Mucosa of gallbladder (tissue), 1 donor: ENCODE measurements around the gene ZSCAN29. TPM values are rescaled to one million over a fixed set of nuclear protein-coding genes. Genes with fewer than 3 reads are reported as not detected.

Source experiments
- DNase-seq: peaks from one replicate; pipeline ENCODE4 v3.0.0-alpha.2; 2020; ENCODE audit warnings: low spot score
- total RNA-seq: library from RNA; stranded (reverse); gene quantifications from one replicate; pipeline ENCODE4 v1.2.1, GENCODE V29; 2021
- donor health status: DM: no; HTN: no; CAD: no.

ZSCAN29 gene
- total RNA-seq, 1 donor from 2014 or later: 26.0 TPM

DNA sequence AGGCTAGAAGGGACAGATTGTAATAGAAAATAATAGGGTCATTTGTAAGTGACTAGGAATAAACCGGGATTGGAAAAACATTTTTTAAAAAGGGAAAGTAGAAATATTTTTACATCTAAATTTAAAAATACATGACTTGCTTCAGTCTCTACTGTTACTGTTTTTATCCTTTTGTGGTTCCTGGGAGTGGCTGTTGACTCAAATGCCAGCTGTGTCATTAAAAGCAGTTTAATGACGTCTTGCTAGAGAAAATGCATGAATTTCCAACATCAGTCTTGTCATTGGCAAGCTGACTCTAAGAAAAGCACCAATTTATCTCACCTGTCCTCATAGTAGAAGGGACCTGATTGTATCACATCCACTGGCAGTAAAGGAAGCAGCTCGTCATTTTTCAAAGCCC, 23.7 kb downstream of the ZSCAN29 start:
- no peak for DNase-seq

DNA sequence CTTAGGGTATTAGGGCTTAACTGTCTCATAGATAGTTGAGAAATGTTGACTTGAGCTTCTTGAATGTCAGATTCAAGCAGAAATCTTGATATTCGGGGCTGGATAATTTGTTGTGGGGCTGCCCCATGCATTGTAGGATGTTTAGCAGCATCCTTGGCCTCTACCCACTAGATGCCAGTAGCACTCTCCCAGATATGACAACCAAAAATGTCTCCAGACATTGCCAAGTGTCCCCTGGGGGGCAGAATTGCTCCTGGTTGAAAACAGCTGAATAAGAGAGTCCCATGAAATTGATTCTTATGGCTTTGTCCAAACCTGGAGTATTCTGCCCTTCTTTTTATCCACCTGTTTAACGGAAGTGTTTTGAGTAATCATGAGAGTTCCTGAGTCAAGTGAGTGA, 24.5 kb downstream of the ZSCAN29 start:
- DNase-seq: no peak

DNA sequence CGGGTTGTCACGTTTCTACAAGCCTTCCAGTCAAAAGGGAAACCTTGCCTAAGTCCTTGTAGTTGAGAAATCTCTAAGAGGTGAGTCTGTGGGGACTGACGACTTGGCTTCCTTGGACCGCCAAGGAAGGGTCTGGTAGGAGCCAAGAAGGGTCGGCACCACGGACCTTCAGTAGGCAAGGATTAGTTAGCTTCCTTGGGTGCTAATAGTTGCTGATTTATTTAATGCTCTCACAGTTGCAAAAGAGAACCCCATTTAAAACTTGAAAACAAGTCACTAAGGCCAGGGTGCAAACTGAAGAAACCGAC, 40.1 kb downstream of the ZSCAN29 start:
- no peak for DNase-seq

DNA sequence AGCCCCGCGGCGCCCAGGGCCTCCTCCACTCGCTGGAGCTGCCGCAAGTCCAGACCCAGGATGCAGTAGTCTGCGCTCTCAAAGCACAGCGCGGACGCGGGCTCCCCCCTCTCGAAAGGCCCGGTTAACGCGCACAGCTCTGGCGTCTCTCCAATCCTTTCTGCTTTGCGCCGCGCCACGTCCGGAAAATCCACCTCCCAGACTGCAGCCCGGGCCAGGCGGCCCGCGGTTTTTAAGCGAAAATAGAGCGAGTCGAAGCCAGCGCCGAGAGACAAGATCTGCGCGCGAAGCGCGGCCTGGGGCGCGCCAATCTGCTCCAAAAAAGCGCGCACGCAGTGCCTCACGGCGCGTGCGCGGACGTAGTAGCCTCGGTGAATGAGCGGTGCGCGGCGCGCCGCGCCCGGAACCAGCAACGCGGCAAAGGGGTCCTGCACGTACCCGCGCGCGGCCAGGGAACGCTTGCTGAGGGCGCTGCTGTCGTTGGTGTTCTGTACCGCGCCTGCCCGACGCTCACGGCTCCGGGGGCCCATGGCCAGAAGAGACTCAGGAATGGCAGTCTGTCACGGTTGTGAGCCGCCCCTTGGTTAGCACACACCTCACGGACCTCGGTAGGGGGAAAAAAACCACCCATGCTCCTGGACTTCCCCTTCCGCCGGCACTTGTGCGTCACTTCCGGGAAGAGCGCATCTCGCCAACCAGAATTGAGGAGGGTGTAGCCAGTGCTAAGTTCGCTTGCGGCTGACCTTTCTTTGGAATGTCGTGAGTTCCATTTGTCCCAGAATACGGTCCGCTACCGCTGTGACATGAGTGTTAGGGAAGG, 40.7 kb downstream of the ZSCAN29 start, which contains the start of gene LCMT2:
TSS of gene LCMT2 (minus strand) at position 614 of the 820 bp plus-strand sequence. CDS start at position 530, 84 bp downstream.
- peak; percentile 92 for DNase-seq

DNA sequence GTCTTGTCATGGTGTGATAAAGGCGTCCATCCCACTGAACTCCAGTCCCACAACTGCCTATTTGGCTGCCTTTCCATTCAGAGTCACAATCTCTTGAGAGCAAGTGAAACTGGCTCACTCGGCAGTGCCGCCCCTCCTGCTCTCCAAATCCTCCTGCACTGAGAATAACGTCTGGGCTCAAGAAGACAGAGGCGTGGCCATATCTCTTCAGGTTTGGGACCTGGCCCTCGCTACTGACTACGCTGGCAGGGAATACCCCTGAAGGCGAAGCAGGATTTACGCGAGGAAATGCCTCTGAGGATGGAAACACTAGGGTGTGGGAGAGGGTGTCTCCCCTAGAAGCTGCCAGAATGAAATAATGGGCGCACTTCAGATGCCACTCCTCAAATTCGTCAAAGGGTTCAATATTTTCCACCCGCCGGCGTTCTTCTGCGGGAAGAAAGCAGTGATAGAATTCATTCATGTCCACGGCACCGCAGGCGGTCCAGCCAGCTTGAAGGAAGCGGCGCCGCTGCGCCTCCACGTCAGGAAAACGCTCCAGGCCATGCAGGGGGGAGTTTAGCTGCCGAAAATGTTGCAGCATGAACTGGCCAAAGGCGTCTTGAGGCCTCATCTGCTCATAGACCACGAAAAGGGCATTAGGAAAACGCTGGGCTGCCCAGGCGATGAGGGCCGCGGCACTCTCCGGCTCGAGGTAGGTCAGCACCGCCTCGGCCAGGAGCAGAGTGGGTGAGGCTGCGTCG, 41.5 kb downstream of the ZSCAN29 start:
- peak; percentile 10 for DNase-seq

DNA sequence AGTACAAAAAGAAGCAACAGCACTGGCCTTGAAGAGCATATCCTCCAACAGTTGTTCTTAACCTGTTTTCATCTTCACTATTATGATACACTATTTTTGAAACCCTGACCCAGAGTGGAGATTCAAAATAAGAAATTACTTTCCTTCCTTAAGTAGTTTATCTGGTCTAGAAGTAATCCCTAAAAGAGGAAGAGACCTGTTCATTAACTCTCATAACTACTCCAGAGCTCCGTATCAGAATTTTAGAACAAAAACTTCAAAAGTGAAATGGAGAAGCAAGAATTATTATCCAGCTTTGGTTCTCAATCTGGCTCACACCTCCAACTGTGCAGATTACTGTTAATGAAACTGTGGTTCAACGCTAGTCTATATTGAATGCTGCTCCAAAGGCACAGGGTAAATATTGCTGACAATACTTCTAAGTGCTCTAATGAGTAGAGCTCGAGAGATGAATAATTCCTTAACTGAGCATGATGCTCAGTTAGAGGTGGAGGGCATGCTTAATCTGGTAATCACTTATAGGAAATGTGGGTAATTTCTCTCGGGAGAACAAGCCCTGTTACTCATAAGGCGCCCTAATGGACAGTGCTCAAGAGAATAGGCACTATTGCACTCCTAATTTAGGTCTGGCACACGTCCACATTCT, 45.7 kb downstream of the ZSCAN29 start:
- no peak for DNase-seq

DNA sequence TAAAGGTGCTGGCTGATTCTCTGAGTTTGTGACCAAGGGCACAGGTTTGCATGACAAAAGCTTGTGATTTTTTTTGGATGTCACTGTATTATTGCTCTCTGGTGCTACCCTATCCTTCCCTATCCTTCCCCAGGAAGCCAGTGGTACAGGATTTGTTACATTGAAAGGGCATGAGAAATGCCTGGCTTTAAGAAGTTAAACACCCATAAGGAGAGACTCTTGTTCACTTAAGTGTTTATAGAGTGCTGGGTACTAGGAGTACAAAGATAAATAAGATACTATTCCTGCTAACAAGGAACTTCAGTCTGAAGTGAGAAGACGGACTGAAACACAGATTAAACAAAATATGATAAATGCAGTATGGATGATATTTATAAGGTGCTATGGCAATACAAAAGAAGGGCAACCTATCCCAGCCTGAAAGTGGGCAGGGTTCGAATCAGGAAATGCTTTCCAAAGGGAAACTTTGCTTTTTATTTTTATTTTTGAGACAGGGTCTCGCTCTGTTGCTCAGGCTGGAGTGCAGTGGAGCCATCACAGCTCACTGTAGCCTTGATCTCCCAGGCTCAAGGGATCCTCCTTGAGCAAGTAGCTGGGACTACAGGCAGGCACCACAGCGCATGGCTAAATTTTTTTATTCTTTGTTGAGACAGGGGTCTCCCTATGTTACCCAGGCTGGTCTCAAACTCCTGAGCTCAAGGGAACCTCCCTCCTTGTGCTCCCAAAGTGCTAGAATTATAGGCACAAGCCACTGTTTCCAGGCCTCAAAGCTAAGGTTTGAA, 51.7 kb downstream of the ZSCAN29 start:
- no peak for DNase-seq

DNA sequence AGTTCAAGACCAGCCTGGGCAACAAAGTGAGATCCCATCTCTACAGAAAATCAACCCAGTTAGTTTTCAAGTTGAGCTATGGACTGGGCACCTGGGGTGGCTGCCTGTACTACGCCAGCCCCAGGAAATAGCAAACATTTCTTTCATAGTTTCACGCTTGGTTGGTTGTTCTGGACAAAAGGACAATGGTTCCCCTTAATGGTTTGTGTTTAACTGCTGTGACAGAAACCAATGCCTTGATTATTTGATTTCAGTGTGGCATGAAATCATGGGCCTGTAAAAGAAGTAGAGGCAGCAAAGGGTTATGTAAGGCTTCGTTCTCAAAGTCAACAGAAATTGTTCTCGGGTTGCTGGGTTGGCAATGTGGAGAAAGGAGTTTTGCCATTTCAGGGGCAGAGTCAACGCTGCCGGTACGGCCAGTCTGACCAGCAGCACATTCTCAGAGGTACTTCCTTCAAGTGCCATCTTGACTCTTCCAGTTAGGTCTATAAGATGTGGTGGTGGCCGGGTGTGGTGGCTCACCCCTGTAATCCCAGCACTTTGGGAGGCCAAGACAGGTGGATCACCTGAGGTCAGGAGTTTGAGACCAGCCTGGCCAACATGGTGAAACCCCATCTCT, 53.2 kb downstream of the ZSCAN29 start:
- no peak for DNase-seq

DNA sequence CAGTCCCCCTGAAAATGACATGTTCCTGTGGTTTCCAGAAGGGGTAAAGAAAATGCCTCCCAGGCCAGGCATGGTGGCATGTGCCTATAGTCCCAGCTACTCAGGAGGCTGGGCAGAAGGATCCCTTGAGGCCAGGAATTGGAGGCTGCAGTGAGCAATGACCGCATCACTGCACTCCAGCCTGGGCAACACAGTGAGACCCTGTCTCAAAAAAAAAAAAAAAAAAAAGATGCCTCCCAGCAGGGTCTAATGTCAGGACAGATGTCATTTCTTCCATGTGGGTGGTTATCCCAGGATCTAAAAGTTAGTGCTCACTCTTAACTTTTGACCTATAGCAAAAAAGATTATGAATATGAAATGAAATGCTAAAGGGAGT, 53.9 kb downstream of the ZSCAN29 start:
- no peak for DNase-seq

DNA sequence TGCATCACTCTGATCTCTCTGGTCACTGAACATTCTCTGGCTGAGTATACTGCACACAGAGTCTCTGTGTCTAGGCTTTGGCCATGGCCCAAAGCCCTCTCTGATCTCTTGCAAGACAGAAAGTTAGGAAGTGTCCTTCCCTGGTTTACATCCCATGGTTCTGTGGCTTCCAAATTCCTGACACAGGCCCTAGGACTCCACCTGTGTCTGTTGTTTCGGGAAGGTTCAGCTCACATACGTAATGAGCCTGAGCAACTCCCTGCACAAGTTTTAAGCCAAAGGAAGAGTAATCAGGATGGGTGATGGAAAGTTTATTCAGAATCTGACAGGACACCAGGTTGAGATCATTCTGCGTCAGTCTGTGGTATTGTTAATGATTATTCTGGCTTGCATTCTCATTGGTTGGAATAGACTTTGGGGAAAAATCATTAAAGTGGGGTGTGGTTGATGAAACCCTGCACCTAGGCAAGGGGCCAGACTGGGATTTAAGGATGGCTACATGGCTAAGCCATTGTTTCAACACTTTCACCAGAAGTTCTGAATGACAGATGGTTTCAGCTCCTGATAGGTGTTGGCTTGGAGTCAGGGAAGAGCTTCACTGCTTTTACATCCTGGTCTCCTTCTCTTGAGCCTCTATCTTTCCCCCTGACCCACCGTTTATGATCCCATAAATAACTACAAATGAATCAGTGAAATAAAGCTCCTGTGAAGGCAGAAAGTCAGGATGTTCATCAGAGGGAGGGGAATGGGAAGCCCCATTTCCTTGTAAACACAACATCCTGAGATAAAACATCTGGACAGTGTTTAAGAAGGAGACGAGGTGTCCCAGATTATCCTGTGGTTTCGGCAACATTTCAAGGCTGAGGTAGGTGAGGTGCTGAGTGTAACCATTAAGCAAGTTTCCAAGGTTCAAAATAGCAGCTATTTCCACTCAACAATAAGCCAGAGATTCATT, 54.5 kb downstream of the ZSCAN29 start:
- DNase-seq: no peak

DNA sequence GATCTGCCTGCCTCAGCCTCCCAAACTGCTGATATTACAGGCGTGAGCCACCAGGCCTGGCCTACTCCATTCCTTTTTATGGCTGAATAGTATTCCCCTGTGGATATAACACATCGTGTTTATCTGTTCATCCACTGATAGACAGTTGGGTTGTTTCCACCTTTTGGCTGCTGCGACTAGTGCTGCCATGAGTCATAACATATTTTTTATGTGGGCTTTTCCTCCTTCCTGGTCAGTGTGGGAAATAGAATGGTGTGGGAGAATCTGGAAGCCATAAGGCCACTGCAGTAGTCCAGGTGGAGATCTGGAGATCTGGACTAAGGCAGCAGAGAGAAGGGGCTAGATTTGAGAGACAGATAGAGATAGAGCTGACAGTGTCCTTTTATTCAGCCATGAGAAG, 56.7 kb downstream of the ZSCAN29 start:
- DNase-seq: no peak

DNA sequence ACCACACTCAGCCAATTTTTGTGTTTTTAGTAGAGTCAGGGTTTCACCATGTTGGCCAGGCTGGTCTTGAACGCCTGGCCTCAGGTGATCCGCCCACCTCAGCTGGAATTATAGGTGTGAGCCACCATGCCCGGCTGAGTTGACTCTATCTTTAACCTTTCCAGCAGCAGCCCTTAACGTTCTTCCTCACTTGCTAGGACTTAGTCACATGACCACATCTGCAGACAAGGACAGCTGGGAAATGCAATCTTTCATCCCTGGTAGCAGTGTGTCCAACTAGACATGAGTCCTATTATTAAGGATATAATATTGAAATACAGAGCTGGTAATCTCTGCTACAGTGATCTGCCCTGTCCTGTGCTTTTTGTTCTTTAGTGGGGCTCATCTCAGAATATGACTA, 58.5 kb downstream of the ZSCAN29 start:
- no peak for DNase-seq

Other genes with a start within 250 kb of the ZSCAN29 start
- gene TMEM62, start 237.5 kb downstream of the ZSCAN29 start, total RNA-seq: 28.6 TPM
- gene CCNDBP1, start 185.6 kb downstream of the ZSCAN29 start, total RNA-seq: 62.0 TPM
- gene EPB42, start 150.0 kb downstream of the ZSCAN29 start, total RNA-seq: 1.4 TPM
- 0.26 TPM for gene TGM5, start 104.1 kb downstream of the ZSCAN29 start, total RNA-seq
- not detected for gene TGM7, start 68.8 kb downstream of the ZSCAN29 start, total RNA-seq
- 7.5 TPM for gene LCMT2, start 40.5 kb downstream of the ZSCAN29 start, total RNA-seq
- gene TUBGCP4, start 58 bp upstream of the ZSCAN29 start, total RNA-seq: 22.0 TPM
- gene TP53BP1, start 122.1 kb upstream of the ZSCAN29 start, total RNA-seq: 61.6 TPM
- gene MAP1A, start 146.6 kb upstream of the ZSCAN29 start, total RNA-seq: 22.5 TPM
- gene PPIP5K1, start 219.2 kb upstream of the ZSCAN29 start, total RNA-seq: 104 TPM
- gene CKMT1B, start 223.0 kb upstream of the ZSCAN29 start, total RNA-seq: 52.7 TPM
- 1.6 TPM for gene STRC, start 247.8 kb upstream of the ZSCAN29 start, total RNA-seq